ENCODE measurements around the gene TUBA3C.
"Not testable (repeated sequence)": the region's sequence is repeated elsewhere in the genome, so short reads cannot be mapped to it uniquely, and the experiment has no call there.

TUBA3C gene

DNA sequence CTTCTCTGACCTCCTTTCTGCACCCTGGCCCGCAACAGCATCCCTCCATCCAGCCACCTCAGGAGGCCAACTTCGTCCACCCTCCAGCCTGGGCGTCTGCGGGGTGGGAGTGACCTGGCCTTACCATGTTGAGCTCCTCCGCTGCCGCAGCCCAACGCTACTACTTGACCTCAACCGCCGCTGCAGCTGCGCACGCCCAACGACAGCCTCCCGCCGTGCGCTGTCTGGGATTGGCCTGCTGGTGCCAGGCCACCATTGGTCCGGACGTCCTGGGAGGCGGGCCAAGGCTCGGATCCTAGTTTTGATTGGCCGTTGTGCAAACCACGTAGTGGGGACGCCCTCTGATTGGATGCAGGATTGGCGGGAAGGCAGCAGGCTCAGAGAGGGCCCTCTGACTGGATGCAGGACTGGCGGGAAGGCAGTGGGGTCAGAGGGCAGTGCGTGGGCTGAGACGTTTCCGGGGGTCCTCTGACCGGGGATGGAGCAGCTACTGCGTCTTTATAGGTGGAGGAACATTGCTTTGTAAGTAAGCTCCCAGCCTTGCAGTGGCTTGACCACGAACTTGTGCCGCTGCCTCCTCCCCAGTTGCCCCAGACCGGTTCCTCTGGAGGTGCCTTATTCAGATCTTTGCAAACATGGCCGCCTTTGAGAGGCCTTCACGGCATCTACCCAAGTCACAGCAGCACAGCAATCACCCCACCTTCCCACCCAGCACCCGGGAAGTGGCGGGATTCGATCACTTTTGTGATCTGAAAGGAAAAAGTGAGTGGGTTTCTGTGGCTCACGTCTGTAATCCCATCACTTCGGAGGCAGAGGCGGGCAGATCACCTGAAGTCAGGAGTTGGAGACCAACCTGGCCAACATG, at the start of gene TUBA3C:
Gene TUBA3C, minus strand, starts transcription at position 204 of the 865 bp plus-strand sequence. Its CDS starts 77 bp downstream, at position 127.
- no peak for TF ChIP-seq CTCF (IDR thresholded peaks at IDR 0.05; ENCODE audit: extremely low read depth, missing control alignments)
- DNase-seq (ENCODE audit: low spot score) = no peak

DNA sequence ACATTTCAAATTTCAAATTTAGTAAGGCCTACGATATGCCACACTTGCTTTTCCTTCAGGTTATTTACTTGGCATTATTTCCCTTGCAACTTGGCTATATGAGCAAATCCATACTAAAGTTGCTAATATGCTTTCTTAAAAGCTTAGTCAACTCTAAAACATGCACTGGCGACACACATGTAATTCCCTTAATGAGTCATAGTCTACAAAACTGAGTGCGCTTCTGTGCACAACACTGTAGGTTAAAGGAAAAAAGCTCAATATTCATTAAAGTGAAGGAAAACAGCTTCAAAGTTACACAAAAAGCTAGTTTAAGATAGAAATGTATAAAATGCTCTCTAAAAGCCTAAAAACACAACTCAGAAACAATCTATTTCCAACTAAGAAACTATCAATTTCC, 25.8 kb upstream of the TUBA3C start:
- not testable (repeated sequence) for DNase-seq (ENCODE audit: low spot score)

DNA sequence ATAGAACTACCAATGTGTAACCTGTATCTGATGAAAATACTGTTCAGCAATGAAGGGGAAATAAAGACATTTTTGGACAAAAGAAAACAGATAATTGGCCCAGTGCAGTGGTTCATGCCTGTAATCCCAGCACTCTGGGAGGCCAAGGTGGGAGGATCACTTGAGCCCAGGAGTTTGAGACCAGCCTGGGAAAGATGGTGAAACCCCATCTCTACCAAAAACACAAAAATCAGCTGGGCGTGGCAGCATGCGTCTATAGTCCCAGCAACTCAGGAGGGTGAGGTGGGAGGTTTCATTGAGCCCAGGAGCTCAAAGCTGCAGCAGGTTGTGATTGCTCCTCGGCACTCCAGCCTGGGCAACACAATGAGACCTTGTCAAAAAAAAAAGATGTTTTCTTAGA, 11.0 kb upstream of the TUBA3C start:
- DNase-seq (ENCODE audit: low spot score) = not testable (repeated sequence)

DNA sequence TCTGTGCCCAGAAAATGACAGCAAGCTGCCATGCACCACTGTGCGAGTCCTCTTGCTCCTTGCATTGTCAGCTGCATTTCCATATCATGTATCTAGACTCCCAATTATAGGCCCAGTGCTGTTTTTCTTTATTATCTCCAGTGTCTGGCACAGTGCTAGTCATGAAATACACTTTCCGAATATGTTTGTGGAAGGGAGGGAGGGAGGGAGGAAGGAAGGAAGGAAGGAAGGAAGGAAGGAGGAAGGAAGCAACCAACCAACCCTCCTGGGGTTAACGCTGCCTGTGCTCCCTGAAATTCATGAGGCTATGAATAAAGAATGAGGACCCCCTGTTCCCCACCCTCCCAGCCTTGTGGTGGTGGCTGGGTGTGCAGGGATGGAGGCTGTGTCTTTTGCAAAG, 8.3 kb upstream of the TUBA3C start:
- DNase-seq (ENCODE audit: low spot score) = not testable (repeated sequence)

DNA sequence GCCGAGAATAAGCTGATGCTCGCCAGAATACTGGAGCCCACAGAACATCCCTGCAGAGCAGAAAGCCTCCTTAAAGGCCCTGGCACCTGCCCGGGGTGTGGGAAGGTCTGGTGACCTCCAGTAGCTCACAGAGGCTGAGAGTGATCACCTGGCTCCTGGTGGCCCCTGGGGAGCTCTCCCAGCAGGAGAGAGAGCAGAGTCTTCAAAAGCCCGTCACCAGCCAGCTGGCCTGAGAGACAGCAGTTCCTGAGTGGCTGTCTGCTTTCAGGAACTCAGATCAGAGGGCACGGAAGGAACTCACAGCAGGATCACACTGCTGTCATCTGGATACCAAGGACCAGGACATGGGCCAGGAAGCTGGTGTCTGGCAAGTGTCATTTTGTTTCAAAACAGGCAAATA, 7.7 kb upstream of the TUBA3C start:
- DNase-seq (ENCODE audit: low spot score) = not testable (repeated sequence)

- no peak for TF ChIP-seq CTCF (IDR thresholded peaks at IDR 0.05; ENCODE audit: extremely low read depth, missing control alignments)
- DNase-seq (ENCODE audit: low spot score) = no peak
Observed at GRCh38 chr13:19185865-19186645, 4.4 kb upstream of the TUBA3C start.

- no peak for TF ChIP-seq CTCF (IDR thresholded peaks at IDR 0.05; ENCODE audit: extremely low read depth, missing control alignments)
- DNase-seq (ENCODE audit: low spot score) = no peak
Observed at GRCh38 chr13:19185086-19185864, 3.7 kb upstream of the TUBA3C start.

- no peak for DNase-seq (ENCODE audit: low spot score)
- TF ChIP-seq CTCF (IDR thresholded peaks at IDR 0.05; ENCODE audit: extremely low read depth, missing control alignments) = no peak
Observed at GRCh38 chr13:19184176-19184575, 2.6 kb upstream of the TUBA3C start.

DNA sequence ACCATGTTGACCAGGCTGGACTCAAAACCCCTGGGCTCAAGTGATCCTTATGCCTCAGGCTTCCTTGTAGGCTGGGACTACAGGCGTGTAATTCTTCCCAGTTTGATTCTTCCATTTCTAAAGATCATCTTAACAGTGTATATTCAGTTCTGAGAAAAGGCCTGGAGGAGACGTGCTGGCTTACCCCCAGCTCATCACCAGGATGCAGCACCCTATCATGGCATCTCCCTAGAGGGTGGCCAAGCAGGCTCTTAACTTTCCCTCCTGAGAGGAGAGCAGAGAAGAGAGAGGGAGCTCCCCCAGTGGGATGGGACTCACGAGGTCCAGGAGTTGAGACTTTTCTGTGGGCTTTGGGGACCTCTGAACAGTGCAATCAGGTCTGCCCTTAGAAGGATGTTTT, 2.1 kb upstream of the TUBA3C start:
- no peak for DNase-seq (ENCODE audit: low spot score)
- no peak for TF ChIP-seq CTCF (IDR thresholded peaks at IDR 0.05; ENCODE audit: extremely low read depth, missing control alignments)

Data from GM20000 (cell line).